ENCODE results near the gene HSP90AB1.
A peak's percentile ranks its signal among the peaks of the same experiment; 100 is the strongest.

The HSP90AB1 gene

DNA sequence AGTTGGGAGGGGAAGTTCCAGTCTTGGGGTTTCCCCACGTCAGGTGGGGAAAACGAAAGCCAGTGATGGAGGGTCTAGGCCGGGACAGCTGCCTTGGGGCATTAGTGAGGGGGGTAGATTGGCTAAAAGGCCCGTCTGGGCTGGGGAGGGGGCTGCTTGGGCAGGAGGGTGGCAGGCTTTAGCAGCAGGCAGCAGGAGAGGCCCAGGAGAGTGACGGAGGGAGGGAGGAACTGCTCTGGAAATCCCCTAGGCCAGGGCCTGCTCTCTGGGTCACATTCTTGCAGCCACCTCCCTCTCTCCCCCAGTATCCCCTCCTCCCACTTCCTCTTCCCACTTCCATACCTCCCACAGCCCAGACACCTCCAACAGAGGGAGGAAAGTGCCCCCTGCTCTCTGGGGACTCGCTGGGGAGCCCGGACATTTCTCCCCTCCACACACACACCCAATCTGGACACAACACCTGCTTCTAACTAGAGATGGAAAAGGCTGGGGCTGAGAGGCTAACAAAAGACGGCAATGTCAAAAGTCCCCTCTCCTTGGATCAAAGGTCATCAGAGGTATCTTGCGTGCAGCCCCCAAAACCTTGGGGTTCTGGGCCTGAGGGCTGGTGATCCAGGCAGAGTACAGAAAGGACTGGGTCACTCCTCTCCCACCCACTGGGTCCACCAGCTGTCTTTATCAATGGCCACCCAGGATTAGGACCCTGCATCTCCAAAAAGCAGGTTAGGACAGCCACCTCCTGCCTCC, 16.6 kb downstream of the HSP90AB1 start:
- peak in 3 of 10 donors; percentile 23 to 58 (median 37) for DNase-seq
- intact Hi-C loops (cut with DNase I): no loop called here

DNA sequence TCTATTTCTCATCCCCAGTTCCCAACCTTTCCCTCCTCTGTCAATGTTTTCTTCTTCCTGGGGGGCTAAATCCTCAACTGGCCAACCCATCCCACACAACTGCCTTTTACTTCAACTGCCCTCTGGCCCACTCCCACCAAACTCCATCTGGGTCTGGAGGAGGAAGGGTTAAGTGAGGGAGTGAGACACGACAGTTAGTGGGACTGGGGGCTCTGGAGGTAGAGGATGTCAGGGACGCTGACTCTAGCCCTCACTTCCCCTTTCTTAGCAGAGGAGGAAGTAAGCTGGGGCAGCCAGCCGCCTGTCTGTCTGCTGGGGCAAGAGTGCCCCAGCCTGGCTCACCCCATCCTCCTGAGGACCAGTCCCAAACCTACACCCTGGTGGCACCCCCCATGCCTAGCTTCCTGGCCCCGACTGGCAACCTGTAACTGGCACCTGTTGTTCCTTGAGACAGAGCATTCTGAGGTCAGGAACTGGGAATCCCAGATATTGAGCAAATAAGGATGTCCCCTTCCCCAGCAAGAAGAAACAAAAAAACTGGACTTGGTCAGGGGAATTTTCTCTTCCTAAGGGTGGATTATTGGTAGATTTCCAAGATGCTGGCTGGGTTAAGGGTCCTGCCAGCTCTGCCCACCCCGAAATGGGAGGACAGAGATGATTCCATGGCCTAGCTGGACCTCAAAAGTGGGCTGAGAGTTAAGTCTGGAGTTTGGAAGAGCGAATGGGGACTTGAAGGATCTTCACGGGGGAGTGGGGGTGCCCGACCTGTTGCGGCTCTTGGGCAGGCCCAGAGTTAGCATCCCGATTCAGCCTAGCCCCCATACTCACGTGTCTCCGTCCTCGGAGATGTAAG, 17.5 kb downstream of the HSP90AB1 start:
- DNase-seq: peak in 4 of 10 donors; percentile 26 to 83 (median 74)
- intact Hi-C loops (cut with DNase I): no loop called here

DNA sequence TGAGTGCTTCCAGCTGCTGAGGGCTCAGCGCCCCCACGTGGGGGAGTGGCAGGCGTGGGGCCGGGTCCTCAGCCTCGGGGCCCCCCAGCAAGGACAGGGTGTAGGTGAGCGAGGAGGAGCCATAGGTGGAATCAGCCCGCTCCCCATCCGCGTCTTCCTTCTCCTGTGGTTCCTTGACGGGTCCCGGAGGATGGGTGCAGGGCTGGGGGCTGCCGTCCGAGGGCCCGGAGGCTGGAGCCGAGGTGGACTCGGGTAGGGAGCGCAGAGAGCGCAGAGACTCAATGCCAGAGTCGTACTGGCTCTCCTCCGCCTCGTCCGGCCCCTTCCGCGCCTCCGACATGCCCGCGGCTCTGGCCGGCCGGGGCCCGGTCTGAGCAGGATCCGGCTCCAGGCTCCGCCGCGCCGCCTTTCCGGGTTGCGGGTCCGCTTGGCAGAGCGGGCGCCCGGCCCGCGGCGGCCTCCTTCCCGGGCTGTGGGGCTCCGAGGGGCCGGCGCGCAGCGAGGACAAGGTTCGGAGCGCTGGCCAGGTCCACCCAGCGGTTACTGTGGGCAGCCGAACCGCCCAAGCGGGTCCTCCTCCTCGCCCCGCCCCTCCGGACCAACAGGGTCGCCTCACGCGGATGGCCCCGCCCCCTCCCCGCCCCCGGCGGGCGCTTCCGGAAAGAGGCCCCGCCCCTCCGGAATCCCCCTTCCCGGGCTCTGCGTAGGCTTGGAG, 18.3 kb downstream of the HSP90AB1 start, which contains the start of gene NFKBIE:
Gene NFKBIE, minus strand, starts transcription at position 545 of the 715 bp plus-strand sequence. Its CDS starts 205 bp downstream, at position 340.
- intact Hi-C loops (cut with DNase I): no loop called here
- DNase-seq: peak; percentile 87 to 99 (median 93)

DNA sequence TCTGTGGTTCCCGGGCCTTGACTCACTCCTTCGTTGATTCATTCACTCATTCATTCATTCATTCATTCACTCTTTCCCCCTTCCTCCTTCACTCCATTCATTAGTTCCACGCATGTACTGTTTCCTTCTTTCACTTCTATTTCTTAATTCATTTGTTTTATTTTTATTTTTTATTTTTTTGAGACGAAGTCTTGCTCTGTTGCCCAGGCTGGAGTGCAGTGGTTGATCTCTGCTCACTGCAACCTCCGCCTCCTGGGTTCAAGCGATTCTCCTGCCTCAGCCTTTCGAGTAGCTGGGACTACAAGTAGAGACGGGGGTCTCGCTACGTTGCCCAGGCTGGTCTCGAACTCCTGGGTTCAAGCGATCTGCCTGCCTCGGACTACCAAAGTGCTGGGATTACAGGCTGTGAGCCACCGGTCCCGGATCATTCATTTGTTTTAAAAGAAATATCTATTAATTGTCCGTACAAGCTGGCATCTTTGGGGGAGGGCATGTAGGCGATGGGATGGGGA, 18.9 kb downstream of the HSP90AB1 start:
- intact Hi-C loops (cut with DNase I): no loop called here
- peak in 3 of 10 donors; percentile 29 to 61 (median 45) for DNase-seq

DNA sequence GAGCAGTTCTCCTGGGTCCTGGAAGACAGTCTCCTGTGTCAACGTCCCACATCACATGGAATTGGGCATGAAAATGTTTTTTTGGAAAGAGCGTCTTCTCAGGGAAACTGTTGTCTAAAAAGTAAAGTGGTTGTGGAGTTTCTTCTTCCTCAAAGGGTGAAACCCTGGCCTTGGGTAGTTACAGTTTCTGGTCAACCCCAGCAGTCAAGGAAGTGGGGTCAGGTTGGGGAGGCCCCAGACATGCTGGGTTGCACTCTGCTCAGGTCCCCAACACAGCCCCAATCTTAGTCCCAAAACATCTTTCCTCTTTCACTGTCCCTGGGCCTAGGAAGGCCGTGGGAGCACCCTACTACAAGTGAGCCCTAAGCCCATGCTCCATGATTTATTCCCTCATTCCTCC, 19.4 kb downstream of the HSP90AB1 start:
- intact Hi-C loops (cut with DNase I): no loop called here
- DNase-seq: peak in 4 of 10 donors; percentile 15 to 18 (median 15)

DNA sequence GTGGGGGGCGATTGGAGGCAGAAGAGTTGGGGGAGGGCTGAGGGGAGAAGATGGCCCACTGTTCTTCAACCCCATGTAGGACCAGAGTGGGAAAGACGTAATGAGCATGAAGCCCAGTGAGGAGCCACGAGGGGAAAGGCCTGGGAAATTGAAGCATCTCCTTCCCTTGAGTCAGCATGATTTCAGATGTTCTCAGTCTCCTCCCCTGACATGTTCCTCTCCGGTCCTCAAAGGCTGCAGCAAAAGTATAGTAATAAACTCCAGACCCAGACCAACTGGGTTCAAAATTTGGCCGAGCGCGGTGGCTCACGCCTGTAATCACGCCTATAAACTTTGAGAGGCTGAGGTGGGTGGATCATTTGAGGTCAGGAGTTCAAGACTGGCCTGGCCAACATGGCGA, 20.4 kb downstream of the HSP90AB1 start:
- intact Hi-C loops (cut with DNase I): no loop called here

DNA sequence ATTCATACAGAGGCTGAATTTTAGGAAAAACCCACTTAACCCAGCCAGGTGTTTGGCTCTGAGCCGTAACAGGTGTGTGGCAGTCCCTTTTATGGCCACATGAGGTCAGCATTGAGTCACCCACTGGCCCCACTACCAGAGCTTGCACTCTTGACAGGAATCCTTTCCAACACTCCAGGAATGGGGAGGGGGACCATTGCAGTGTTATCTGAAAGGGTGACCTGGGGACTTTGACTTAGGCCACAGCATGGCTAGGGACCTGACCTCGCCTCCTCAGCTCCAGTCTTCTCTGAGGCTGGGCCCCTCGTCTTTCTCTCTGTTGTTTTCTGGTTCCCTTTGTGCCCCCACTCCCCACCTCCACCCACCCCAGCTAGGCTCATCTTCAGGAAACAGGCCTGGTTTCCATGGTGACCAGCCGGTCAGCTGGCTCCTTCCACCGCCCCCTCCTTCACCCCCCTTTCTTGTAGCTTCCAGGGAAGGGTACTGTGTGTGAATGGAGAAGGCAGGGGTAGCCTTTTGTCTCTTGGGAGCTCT, 21.3 kb downstream of the HSP90AB1 start:
- peak in 8 of 10 donors; percentile 40 to 92 (median 66) for DNase-seq
- intact Hi-C loops (cut with DNase I): loop anchor here (1.0 kb wide), 2 partner anchors 36 to 70 kb away; no protein-coding TSS in a partner anchor

More for the DNA sequence above, 20.4 kb downstream of the HSP90AB1 start:
- peak in 4 of 10 donors; percentile 8 to 35 (median 25) for DNase-seq

DNA sequence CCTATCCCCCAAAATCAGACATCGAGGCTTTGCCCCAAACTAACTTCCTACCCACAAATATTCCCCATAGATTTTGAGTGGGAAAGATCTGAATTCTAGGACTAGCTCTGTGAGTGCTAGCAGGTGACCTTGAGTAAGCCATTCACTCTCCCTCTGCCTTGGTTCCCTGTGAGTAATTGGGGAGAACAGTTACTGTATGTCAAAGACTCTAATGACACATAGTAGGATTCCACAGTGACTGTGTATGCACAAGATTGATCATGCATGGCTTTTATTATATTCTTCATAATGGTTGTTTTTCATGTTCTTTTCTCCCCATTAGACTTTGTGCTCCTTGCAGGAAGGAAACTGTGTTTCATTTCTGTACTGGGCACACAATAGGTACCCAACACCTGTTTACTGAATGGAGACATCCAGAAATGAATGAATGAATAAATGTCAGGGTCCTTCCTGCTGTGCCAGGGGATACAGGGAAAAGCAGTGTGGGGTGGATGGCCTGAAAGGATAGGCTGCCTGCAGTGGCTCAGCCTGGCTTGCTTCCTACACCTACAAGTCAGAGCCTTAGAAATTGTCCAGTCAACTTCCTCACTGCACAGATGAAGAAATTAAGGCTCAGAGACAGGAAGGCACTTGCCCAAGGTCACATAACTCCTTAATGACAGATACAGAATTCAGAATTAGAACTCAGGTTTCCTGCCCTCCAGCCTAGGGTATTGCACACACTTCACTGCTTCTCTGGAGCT, 22.4 kb downstream of the HSP90AB1 start:
- intact Hi-C loops (cut with DNase I): no loop called here
- peak in 1 of 10 donors; percentile 56 for DNase-seq

DNA sequence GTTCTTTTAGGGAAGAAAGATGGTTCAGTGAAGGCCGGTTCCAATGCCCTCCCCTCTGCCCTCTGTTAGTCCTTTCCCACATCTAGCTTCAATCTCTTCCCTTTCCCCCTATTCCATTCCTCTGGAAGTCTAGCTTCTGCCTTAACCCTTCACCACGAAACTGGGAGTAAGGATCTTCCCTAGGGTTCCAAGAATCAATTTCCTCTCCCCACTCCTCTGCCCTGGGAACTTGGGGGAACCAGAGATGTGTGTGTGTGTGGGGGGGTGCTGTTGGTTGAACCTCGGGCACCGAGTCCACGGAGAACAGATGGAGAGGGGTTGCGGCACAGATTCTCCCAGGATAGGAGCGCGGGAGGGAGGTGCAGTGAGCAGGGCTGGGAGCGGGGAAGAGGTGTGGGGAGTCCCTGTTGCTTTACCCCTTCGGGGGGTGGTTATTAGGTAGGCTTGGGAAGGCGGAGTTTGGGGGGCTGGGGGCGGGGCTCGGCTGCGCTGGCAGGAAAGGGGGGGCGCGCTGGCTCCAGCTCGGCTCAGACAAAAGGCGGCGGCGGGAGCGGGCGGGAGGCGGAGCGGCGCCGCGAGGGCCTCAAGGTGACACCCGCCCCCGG, 23.1 kb downstream of the HSP90AB1 start, which contains the start of gene TMEM151B:
Gene TMEM151B, plus strand, starts transcription at position 530 of the 605 bp plus-strand sequence. CDS start 293 bp downstream, outside the sequence.
- peak in 7 of 10 donors; percentile 60 to 93 (median 61) for DNase-seq
- intact Hi-C loops (cut with DNase I): no loop called here

DNA sequence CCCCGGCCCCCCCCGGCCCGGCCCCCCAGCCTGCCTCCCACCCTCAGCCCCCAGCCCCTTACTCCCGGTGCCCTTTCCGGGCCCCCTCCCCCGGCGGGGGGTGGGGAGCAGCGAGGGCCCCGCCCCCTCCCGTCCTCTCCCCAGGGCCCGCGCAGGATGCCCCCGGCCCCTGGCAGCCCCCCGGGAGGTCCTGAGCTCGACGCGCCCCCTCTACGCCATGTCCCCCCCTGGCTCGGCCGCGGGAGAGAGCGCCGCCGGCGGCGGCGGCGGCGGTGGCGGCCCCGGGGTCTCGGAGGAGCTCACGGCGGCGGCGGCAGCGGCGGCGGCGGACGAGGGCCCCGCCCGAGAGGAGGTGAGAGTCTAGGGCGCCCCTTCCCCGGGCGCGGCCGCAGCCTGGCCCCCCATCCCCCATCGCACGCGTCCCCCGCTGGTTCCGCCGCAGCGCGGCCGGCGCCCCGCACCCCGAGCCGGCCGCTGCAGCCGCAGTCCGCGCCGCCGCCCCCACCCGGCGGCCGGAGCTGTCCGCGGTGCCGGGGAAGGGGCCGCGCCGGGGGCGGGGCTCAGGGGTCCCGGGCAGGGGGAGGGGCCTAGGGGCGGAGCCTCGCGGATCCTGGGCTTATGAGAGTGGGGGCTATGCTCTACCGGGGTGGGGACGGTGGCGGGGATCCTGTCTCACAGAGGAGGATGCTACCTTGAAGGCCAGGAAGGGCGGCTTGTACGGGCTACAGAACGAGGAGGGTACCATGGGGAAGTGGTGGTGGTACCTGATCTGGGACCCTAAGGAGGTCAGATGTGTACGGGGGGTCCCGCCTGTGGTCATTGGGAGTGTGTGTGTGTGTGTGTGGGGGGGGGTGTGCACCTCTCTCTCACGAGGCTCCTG, 23.9 kb downstream of the HSP90AB1 start:
- DNase-seq: peak in 2 of 10 donors; percentile 33 to 89
- intact Hi-C loops (cut with DNase I): no loop called here

DNA sequence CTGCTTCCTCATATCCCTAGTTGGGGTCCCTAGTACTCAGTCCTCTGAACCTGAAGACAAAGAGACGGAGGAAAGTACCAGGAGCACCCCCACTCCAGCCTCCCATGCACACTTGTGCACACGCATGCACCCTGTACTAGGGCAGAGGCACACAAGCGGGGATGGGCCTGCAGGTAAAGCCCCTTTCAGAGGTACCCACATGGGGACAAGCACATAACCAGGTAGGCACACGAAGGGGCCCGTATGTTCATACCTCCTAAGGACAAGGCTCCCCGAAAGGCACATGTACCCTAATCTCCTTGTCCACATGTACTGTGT, 24.5 kb downstream of the HSP90AB1 start:
- intact Hi-C loops (cut with DNase I): no loop called here
- DNase-seq: peak in 1 of 10 donors; percentile 73

DNA sequence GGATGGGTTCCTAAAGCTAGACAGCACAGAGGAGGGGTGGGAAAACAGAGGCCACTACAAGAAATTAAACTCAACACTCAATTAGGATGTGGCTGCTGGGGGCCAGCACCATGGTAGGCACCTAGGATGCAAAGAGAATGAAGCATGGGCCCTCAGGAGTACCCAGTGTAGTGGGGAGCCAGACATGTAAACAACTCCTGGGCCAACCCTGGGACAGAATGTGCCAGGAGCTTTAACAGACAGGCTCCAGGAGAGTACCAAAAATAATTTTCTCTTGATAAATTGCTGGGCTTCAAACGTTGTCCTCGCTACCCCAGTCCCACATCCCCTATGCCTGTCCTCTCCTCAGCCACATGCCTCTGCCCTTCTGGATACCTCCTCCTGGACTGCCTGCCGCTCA, 25.0 kb downstream of the HSP90AB1 start:
- intact Hi-C loops (cut with DNase I): no loop called here
- DNase-seq: peak in 2 of 10 donors; percentile 23 to 76

DNA sequence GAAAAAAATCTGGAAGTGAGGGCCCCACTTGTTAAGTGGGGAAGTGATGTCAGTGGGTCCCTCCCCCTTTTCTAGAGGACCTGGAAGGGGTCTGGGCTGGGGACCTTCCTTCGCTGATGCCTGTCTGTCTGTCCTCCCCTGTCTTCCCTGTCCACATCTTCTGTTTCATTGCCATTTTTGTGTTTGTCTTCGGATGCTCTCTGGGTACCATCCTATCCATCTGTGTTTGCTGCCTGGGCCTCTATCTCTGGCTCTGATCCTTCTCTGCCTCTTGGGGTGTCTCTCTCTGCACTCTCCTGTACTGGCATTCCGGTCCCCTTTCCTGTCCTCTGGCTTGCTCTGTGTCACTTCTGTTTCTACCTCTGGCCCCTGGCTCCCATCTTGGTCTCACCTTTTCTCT, 25.6 kb downstream of the HSP90AB1 start:
- DNase-seq: peak in 1 of 10 donors; percentile 18
- intact Hi-C loops (cut with DNase I): no loop called here

DNA sequence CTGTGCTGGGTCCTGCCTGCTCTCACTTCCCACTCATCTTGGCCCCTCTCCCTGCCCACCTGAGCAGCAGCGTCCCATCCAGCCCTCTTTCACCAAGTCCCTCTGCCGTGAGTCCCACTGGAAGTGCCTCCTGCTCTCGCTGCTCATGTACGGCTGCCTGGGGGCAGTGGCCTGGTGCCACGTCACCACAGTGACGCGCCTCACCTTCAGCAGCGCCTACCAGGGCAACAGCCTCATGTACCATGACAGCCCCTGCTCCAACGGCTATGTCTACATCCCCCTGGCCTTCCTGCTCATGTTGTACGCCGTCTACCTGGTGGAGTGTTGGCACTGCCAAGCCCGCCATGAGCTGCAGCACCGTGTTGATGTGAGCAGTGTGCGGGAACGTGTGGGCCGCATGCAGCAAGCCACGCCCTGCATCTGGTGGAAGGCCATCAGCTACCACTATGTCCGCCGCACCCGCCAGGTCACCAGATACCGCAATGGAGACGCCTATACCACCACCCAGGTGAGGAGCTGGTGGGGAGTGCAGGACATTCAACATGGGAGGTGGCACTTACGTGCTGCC, 26.2 kb downstream of the HSP90AB1 start:
- peak in 3 of 10 donors; percentile 40 to 91 (median 88) for DNase-seq
- intact Hi-C loops (cut with DNase I): no loop called here

DNA sequence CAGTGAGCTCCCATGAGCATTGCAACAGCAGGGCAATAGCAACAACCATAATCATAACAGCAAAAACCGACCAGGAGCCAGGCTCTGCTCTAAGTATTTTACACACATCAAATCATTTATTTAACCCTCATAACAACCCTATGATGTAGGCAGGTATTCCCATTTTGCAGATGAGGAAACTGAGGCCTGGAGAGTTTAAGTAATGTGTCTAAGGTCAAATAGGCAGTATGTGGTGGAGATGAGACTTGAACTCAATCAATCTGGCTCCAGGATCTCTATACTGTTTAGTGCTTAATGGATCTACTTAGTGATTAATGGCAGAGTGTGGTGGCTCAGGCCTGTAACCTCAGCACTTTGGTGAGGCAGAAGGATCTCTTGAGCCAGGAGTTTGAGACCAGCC, 26.7 kb downstream of the HSP90AB1 start:
- intact Hi-C loops (cut with DNase I): no loop called here
- peak in 1 of 10 donors; percentile 25 for DNase-seq

DNA sequence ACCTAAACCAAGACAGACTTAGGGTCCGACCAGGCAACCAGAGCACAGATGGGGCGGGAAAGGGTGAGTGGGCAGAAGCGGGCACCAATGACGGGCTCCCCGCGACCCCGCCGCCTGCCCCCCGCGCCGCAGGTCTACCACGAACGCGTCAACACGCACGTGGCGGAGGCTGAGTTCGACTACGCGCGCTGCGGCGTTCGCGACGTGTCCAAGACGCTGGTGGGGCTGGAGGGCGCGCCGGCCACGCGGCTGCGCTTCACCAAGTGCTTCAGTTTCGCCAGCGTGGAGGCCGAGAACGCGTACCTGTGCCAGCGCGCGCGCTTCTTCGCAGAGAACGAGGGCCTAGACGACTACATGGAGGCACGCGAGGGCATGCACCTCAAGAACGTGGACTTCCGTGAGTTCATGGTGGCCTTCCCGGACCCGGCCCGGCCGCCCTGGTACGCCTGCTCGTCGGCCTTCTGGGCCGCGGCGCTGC, 28.4 kb downstream of the HSP90AB1 start:
- peak in 3 of 10 donors; percentile 68 to 85 (median 70) for DNase-seq
- intact Hi-C loops (cut with DNase I): no loop called here

All from posterior cingulate gyrus (tissue), 11 donors.